Psoas muscle (tissue), 8 donors: Measurements from ENCODE around the gene TOMM7. TPM values are rescaled to one million over a fixed set of nuclear protein-coding genes. Genes with fewer than 3 reads are reported as not detected.
"Not testable (repeated sequence)": the region's sequence is repeated elsewhere in the genome, so short reads cannot be mapped to it uniquely, and the experiment has no call there.

Experiments
- ATAC-seq, 4 donors: fragments of 200-7000 bp; cut with Tn5 transposase; one replicate each; pipeline ENCODE4 v1.9.1; 2020; ENCODE audit warnings: moderate library complexity in 3 of 4, mild to moderate bottlenecking in 2 of 4
- DNase-seq, 2 donors: peaks; one replicate each; pipeline ENCODE4 v3.0.0-alpha.2; 2020
- H3K27ac ChIP-seq: fragments of 200-600 bp; one replicate; pipeline ENCODE4 v1.8.0; 2022
- H3K27me3 ChIP-seq, 3 donors: fragments of 200-600 bp in 1 of 3; one replicate each; pipeline versions ENCODE4 v1.6.1 to v1.8.0; 2013 to 2022; ENCODE audit warnings: low read length in 2 of 3, mild to moderate bottlenecking in 2 of 3, moderate library complexity in 1 of 3; ENCODE audit not compliant: insufficient read depth in 3 of 3
- H3K36me3 ChIP-seq, 2 donors: fragments of 200-600 bp in 1 of 2; one replicate each; pipeline versions ENCODE4 v1.6.1 to v1.8.0; 2013 to 2022; ENCODE audit warnings: low read depth in 1 of 2, mild to moderate bottlenecking in 1 of 2, moderate library complexity in 1 of 2; ENCODE audit not compliant: insufficient read depth in 1 of 2
- H3K4me1 ChIP-seq: fragments of 200-600 bp; one replicate; pipeline ENCODE4 v1.8.0; 2022
- H3K4me3 ChIP-seq: fragments of 200-600 bp; one replicate; pipeline ENCODE4 v1.8.0; 2022; ENCODE audit warnings: mild to moderate bottlenecking
- H3K9me3 ChIP-seq: fragments of 200-600 bp; one replicate; pipeline ENCODE4 v1.8.0; 2022
- CTCF ChIP-seq: fragments of 200-600 bp; IDR thresholded peaks from one replicate; pipeline ENCODE4 v1.8.0; 2022; ENCODE audit warnings: antibody characterized with exemption
- WGBS, 3 donors: extraction: QIAGEN DNeasy Blood & Tissue Kit; methylation state at CpG; one replicate each; pipeline versions ENCODE4 v1.1.6 to v1.1.7; 2013; 5-methylcytosine and 5-hydroxymethylcytosine counted together
- intact Hi-C, 2 donors: fragments of 100-400 bp; cut with DNase I; formaldehyde crosslinking; loops; one replicate each; pipeline versions ENCODE4 v1.11.0 to v1.14.2; 2022
- polyA plus RNA-seq, 3 donors: library from polyadenylated mRNA; stranded (reverse); fragments of 200-250 nt; gene quantifications; one replicate each; pipeline ENCODE4 v1.2.3, GENCODE V29; 2013
- total RNA-seq, 4 donors: library from RNA; stranded (reverse); fragmentation: NEBNext Ultra II Directional in 2 of 4; extraction: Animal tissue kit (Norgen Biotek cat#: 25700) in 2 of 4; gene quantifications; one replicate each; pipeline versions ENCODE4 v1.2.1 to v1.2.4, GENCODE V29; 2021 to 2023
- donor health status: healthy with polysubstance abuse.
- donor health status: DM: no; HTN: no; CAD: no; lungs with moderate emphysema.
- donor health status: Bipolar disorder and iron deficiency.
- donor health status: healthy.
- donor health status: DM: yes; HTN: yes; CAD: no.
- donor health status: DM: no; HTN: no; CAD: no.
- donor health status: DM: no; HTN: no; CAD: no.
- donor health status: DM: yes; HTN: yes; CAD: no.

TOMM7 gene
- total and polyA plus RNA-seq, 7 donors = 401 to 791 (median 668) TPM

- ATAC-seq (peak; percentile 70 to 83 (median 79)), DNase-seq (no peak)
- no peak for TF ChIP-seq CTCF
- no peak overlapping the region for H3K4me3 ChIP-seq
- no peaks in the 10 kb centered on the region for H3K36me3 ChIP-seq
- no peaks in the 10 kb centered on the region for H3K27me3 ChIP-seq
- H3K9me3 ChIP-seq = no peaks in the 10 kb centered on the region
- peaks cover 8% of the 10 kb centered on the region for H3K4me1 ChIP-seq
- H3K27ac ChIP-seq = peak overlapping the region; percentile 2
- intact Hi-C loops = no loop called here
- WGBS, 3 donors = 87 to 95% (median 93%) methylated on average over 5 of the region's 5 CpGs
These were observed 28.8 kb downstream of the TOMM7 start for GRCh38 chr7:22793593-22794462.

DNA sequence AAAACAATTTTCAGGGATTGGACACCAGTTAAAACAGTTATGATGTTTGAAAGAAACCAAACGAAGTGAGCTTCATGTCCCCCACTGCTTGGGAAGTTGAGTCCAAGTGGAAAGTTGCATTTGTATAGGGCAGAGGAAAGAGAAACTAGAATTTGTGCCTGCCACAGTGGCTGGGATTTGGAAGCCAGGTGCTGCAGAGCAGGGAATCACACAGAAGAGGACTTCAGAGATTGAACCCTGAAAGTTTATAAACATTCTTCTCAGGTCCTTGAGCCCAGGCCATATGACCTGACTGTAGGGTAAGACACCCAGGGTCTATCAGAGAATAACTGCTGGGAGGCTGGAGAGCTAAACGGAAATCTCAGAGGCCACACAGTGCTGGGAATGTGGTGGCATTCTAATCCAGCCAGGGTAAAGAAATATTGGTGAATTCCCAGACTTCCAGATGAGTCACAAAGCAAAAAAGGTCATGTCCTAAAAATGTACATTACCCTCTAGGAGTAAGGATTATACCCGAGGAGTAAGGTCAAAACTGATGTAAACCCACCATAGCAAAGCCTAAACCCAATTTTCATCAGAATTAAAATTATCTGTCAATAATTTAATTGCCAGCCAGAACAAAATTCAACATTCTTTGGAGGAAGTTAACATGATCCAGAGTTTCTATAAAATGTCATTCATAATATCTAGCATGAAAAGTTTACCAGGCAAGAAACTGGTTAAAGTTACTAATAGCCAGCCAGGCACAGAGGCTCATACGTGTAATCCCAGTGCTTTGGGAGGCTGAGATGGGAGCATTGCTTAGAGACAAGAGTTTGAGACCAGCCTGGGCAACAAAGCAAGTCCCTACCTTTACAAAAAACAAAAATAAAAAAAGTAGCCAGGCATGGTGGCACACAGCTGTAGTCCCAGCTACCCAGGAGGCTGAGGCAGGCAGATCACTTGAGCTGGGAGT, 31.2 kb downstream of the TOMM7 start:
- Histone ChIP-seq H3K27me3 (no peaks in the 10 kb centered on the region), H3K27ac (no peak overlapping the region), H3K9me3 (no peaks in the 10 kb centered on the region), H3K4me3 (no peak overlapping the region), H3K36me3 (no peaks in the 10 kb centered on the region), H3K4me1 (peaks cover 8% of the 10 kb centered on the region)
- ATAC-seq (peak in 2 of 4 donors; percentile 26 to 32), DNase-seq (no peak)
- no peak for TF ChIP-seq CTCF
- intact Hi-C loops = no loop called here
- 55 to 75% (median 63%) methylated on average over 4 of the region's 4 CpGs for WGBS, 3 donors

DNA sequence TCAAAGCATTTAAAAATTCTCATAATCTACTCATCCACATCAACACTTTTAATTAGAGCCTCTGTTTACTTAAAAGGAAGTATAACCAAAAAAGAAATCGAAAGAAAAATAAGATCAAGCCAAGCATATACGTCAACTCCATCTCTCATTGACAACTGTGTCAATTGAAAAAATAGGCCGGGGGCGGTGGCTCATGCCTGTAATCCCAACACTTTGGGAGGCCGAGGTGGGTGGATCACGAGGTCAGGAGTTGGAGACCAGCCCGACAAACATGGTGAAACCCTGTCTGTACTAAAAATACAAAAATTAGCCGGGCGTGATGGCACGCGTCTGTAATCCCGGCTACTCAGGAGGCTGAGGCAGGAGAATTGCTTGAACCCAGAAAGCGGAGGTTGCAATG, 32.0 kb downstream of the TOMM7 start:
- H3K4me1 ChIP-seq, intact Hi-C loops, ATAC-seq, H3K9me3 ChIP-seq, DNase-seq, H3K27me3 ChIP-seq, H3K27ac ChIP-seq, H3K4me3 ChIP-seq, H3K36me3 ChIP-seq: not testable (repeated sequence)
- WGBS, 3 donors = 82 to 91% (median 82%) methylated on average over 13 of the region's 13 CpGs

- no peaks in the 10 kb centered on the region for H3K27me3 ChIP-seq
- DNase-seq (no peak), ATAC-seq (peak in 3 of 4 donors; percentile 49 to 83 (median 67))
- no peak for TF ChIP-seq CTCF
- no peak overlapping the region for H3K4me3 ChIP-seq
- H3K36me3 ChIP-seq = no peaks in the 10 kb centered on the region
- H3K4me1 ChIP-seq = no peaks in the 10 kb centered on the region
- intact Hi-C loops = no loop called here
- H3K9me3 ChIP-seq = no peaks in the 10 kb centered on the region
- H3K27ac ChIP-seq = no peak overlapping the region
These were observed 34.7 kb downstream of the TOMM7 start for GRCh38 chr7:22787951-22788350.
